HG03521 (cell line): Measurements from ENCODE around the gene BEST3.
"Not testable (repeated sequence)": the region's sequence is repeated elsewhere in the genome, so short reads cannot be mapped to it uniquely, and the experiment has no call there.

Experiments used
- ATAC-seq: cut with Tn5 transposase; IDR thresholded peaks from one replicate; pipeline ENCODE4 v1.9.1; 2021; ENCODE audit warnings: mild to moderate bottlenecking, moderate library complexity; ENCODE audit not compliant: unreplicated experiment

Gene BEST3

DNA sequence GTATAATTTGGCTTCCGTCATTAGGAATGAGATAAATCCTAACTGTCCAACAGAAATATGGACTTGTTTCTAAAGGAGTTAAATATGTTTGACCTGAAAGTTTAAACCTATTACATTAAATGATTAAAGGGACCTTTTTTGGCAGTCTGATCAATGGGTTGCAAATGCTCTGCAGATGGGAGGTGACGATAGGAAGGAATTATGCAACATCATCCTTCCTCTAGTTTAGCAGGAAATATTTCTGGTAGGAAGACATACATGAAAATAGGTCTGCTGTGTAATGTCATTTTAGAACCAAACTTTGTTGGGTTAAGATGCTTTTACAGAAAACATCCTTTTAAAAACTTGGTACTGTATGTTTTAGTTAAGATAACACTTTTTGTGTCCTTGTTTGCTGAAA lies 91.0 kb downstream of the BEST3 start:
- no peak for ATAC-seq

- ATAC-seq: not testable (repeated sequence)
Measured at GRCh38 chr12:69604275-69604674, 94.8 kb downstream of the BEST3 start.
